Medulla oblongata (tissue), 1 donor: ENCODE data around the gene TEX47.

Experiments used
- DNase-seq: peaks from one replicate; pipeline ENCODE4 v3.0.0-alpha.2; 2015; ENCODE audit errors: extremely low spot score

The TEX47 gene

DNA sequence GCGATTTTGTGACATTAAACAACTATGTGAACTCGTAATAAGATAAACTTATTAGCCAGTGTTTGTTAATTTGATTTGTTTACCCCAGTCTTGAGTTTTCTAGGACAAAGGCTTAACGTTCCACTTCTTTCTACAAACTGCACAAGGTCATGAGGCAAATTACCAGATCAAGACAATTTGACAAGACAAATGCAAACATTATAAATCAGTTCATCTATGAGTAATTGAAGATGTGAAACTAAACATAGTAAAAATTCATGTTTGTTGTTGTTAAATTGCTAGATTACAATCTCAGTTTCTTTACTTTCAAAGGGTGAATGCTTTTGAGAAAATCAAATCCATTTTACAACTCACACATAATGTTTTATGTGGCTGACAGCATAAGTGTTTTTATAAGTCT is 49.4 kb downstream of the TEX47 start:
- DNase-seq, result no peak
